ENCODE results near the gene FRMD8. TPM values are rescaled to one million over a fixed set of nuclear protein-coding genes. Genes with fewer than 3 reads are reported as not detected.

Gene FRMD8
- total and polyA plus RNA-seq, 9 of the 15 experiments (the other 6 are each of a cell fraction or from before 2014, with no cell fraction given) = 4.5 to 54.5 (median 15.8) TPM

GRCh38 chr11:65425971-65426838, 39.8 kb downstream of the FRMD8 start (continued):
- TF ChIP-seq ELK1 (CRISPR knock-in tag; IDR thresholded peaks at IDR 0.05) (no peak), ZBTB33 (CRISPR knock-in tag; IDR thresholded peaks at IDR 0.05) (peak; percentile 34), ZNF224 (CRISPR knock-in tag; IDR thresholded peaks at IDR 0.05) (no peak), CEBPG (CRISPR knock-in tag; IDR thresholded peaks at IDR 0.05) (peak; percentile 87), CEBPG (tag; conservative IDR thresholded peaks at IDR 0.05 in 1 of 2, IDR thresholded peaks at IDR 0.05 in 1 of 2) (peak in 1 of 2 experiments; percentile 89; a peak in 2 of 4 replicates), MAX (CRISPR knock-in tag; IDR thresholded peaks at IDR 0.05) (no peak), TARDBP (IDR thresholded peaks at IDR 0.05) (no peak), FIP1L1 (IDR thresholded peaks at IDR 0.05; ENCODE audit: low read depth, low read length, poor library complexity, severe bottlenecking) (no peak), ARID1B (IDR thresholded peaks at IDR 0.05) (0 out of 2 replicates have a peak, but pooled peaks have one; percentile 33), CHCHD3 (CRISPR knock-in tag; IDR thresholded peaks at IDR 0.05) (no peak), NFIX (CRISPR knock-in tag; IDR thresholded peaks at IDR 0.05; ENCODE audit: low read depth) (no peak), KDM4B (IDR thresholded peaks at IDR 0.05; ENCODE audit: borderline replicate concordance in 2 of 2, low read depth in 1 of 2) (no peak), ZBTB8A (IDR thresholded peaks at IDR 0.05; ENCODE audit: partially characterized antibody) (no peak), ZNF165 (CRISPR knock-in tag; IDR thresholded peaks at IDR 0.05; ENCODE audit: borderline replicate concordance) (no peak), ZNF140 (CRISPR knock-in tag; IDR thresholded peaks at IDR 0.05) (0 out of 2 replicates have a peak, but pooled peaks have one; percentile 27), CCAR2 (IDR thresholded peaks at IDR 0.05; ENCODE audit: low read depth, low read length) (no peak), E2F1 (CRISPR knock-in tag; IDR thresholded peaks at IDR 0.05) (no peak), CCNT2 (IDR thresholded peaks at IDR 0.05; ENCODE audit: borderline replicate concordance, extremely low read depth, insufficient read length, low read depth, low read length) (no peak), IRF1 (CRISPR knock-in tag; IDR thresholded peaks at IDR 0.05; ENCODE audit: borderline replicate concordance) (no peak), CXXC5 (CRISPR knock-in tag; IDR thresholded peaks at IDR 0.05) (no peak; the same call in 1 of the 2 replicates)

All from K562 (cell line).